CD4-positive, alpha-beta memory T cell (primary cell): Measurements from ENCODE around the gene NLRP1. TPM values are rescaled to one million over a fixed set of nuclear protein-coding genes. Genes with fewer than 3 reads are reported as not detected.
A peak's percentile ranks its signal among the peaks of the same experiment; 100 is the strongest.

Experiments
- CTCF ChIA-PET: fragments of 350-600 bp; sonication (Branson Sonifier 250); formaldehyde crosslinking; loops from one replicate; lab custom pipeline; 2021; ENCODE audit warnings: inconsistent platforms; ENCODE audit not compliant: partially characterized antibody; lab: Charles Lee
- POLR2A ChIA-PET: fragments of 350-600 bp; sonication (Branson Sonifier 250); formaldehyde crosslinking; loops from one replicate; lab custom pipeline; 2021; ENCODE audit not compliant: partially characterized antibody; lab: Charles Lee
- DNase-seq, 5 donors: peaks; one replicate each; pipeline versions ENCODE4 v3.0.0 to v3.0.0-alpha.2; 2020 to 2022; ENCODE audit warnings: mixed read lengths in 1 of 5
- H3K27ac ChIP-seq: one replicate; pipeline ENCODE4 v1.7.0; 2013; ENCODE audit warnings: low read depth, low read length
- H3K27me3 ChIP-seq: 2 replicates; pipeline ENCODE4 v1.7.0; 2013; ENCODE audit warnings: mild to moderate bottlenecking, low read length, moderate library complexity; ENCODE audit not compliant: insufficient read depth
- H3K36me3 ChIP-seq: 2 replicates; pipeline ENCODE4 v1.7.0; 2013; ENCODE audit warnings: mild to moderate bottlenecking, low read length, moderate library complexity; ENCODE audit not compliant: insufficient read depth
- H3K4me1 ChIP-seq: 2 replicates; pipeline ENCODE4 v1.7.0; 2013; ENCODE audit warnings: mild to moderate bottlenecking, low read length, moderate library complexity; ENCODE audit not compliant: insufficient read depth
- H3K4me3 ChIP-seq, 2 donors: one replicate each; pipeline ENCODE4 v1.7.0; 2013; ENCODE audit warnings: low read length in 2 of 2, mild to moderate bottlenecking in 1 of 2
- H3K9me3 ChIP-seq, 2 donors: one replicate each; pipeline ENCODE4 v1.7.0; 2013; ENCODE audit warnings: low read length in 2 of 2, control low read depth in 1 of 2; ENCODE audit not compliant: control insufficient read depth in 1 of 2
- H3K27ac Mint-ChIP-seq, 7 donors: one replicate each; pipeline ENCODE4 v1.8.0; 2020 to 2021; ENCODE audit warnings: mixed read lengths in 7 of 7, mild to moderate bottlenecking in 6 of 7, inconsistent platforms in 3 of 7, moderate library complexity in 3 of 7
- H3K27me3 Mint-ChIP-seq, 2 donors: one replicate each; pipeline ENCODE4 v1.8.0; 2020 to 2021; ENCODE audit warnings: mixed read lengths in 2 of 2
- H3K36me3 Mint-ChIP-seq, 2 donors: one replicate each; pipeline ENCODE4 v1.8.0; 2020 to 2021; ENCODE audit warnings: mixed read lengths in 2 of 2, inconsistent platforms in 1 of 2, mild to moderate bottlenecking in 1 of 2
- H3K4me1 Mint-ChIP-seq, 4 donors: one replicate each; pipeline ENCODE4 v1.8.0; 2020 to 2021; ENCODE audit warnings: mixed read lengths in 4 of 4, mild to moderate bottlenecking in 1 of 4
- H3K4me3 Mint-ChIP-seq, 8 donors: one replicate each; pipeline ENCODE4 v1.8.0; 2020 to 2021; ENCODE audit warnings: mixed read lengths in 8 of 8, mild to moderate bottlenecking in 7 of 8, moderate library complexity in 6 of 8, inconsistent platforms in 3 of 8
- H3K9me3 Mint-ChIP-seq, 8 donors: one replicate each; pipeline ENCODE4 v1.8.0; 2020 to 2021; ENCODE audit warnings: mixed read lengths in 8 of 8, mild to moderate bottlenecking in 5 of 8, inconsistent platforms in 3 of 8, moderate library complexity in 1 of 8
- intact Hi-C: fragments of 100-400 bp; cut with micrococcal nuclease; formaldehyde crosslinking; loops from one replicate; pipeline ENCODE4 v1.15.1; 2023
- polyA plus RNA-seq, 2 donors: library from polyadenylated mRNA; unstranded; fragments of 300-500 nt; fragmentation: Illumina TruSeq; gene quantifications; one replicate each; pipeline ENCODE4 v1.2.3, GENCODE V29; 2021
- total RNA-seq, 2 experiments: library from RNA; stranded (reverse); gene quantifications; one replicate each; pipeline ENCODE4 v1.2.3, GENCODE V29; 2021

NLRP1 gene
- total and polyA plus RNA-seq, 4 experiments from 2014 or later, result 9.7 to 292 (median 160) TPM

GRCh38 chr17:5526821-5527598, 57.3 kb downstream of the NLRP1 start:
- no peaks in the 10 kb centered on the region for H3K27me3 Mint-ChIP-seq
- ChIA-PET CTCF (no interaction called here), POLR2A (interaction anchor here (1.5 kb wide), 1 partner anchor 26 kb away, joined by 5 read pairs; a partner anchor contains a TSS)
- no peak for DNase-seq
- intact Hi-C loops, result no loop called here
- Histone ChIP-seq H3K27ac (no peak overlapping the region), H3K4me1 (no peaks in the 10 kb centered on the region), H3K36me3 (peaks cover 74% of the 10 kb centered on the region), H3K9me3 (no peaks in the 10 kb centered on the region), H3K27me3 (no peaks in the 10 kb centered on the region), H3K4me3 (no peak overlapping the region)
- H3K4me1 Mint-ChIP-seq, result peaks cover 0 to 6% (median under 1%) of the 10 kb centered on the region in 4 donors
- peaks cover 61 to 93% of the 10 kb centered on the region in 2 donors for H3K36me3 Mint-ChIP-seq
- no peaks in the 10 kb centered on the region for H3K9me3 Mint-ChIP-seq
- H3K4me3 Mint-ChIP-seq, result no peak overlapping the region
- H3K27ac Mint-ChIP-seq, result peak overlapping the region in 3 of 7 donors; percentile 17 to 60 (median 60)

GRCh38 chr17:5523249-5523648, 61.1 kb downstream of the NLRP1 start:
- Histone ChIP-seq H3K4me1 (no peaks in the 10 kb centered on the region), H3K9me3 (no peaks in the 10 kb centered on the region), H3K36me3 (peaks cover 61% of the 10 kb centered on the region), H3K27me3 (no peaks in the 10 kb centered on the region), H3K27ac (no peak overlapping the region), H3K4me3 (no peak overlapping the region)
- DNase-seq, result no peak
- Mint-ChIP-seq H3K9me3 (no peaks in the 10 kb centered on the region), H3K36me3 (peaks cover 48 to 80% of the 10 kb centered on the region in 2 donors), H3K27me3 (no peaks in the 10 kb centered on the region), H3K4me1 (peaks cover 0 to 4% (median under 1%) of the 10 kb centered on the region in 4 donors), H3K27ac (peak overlapping the region in 4 of 7 donors; percentile 15 to 40 (median 30)), H3K4me3 (no peak overlapping the region)
- ChIA-PET POLR2A (interaction anchor here (1.2 kb wide), 1 partner anchor 10 kb away, joined by 3 read pairs; no protein-coding TSS in a partner anchor), CTCF (no interaction called here)
- intact Hi-C loops, result no loop called here

- Mint-ChIP-seq H3K27me3 (no peaks in the 10 kb centered on the region), H3K36me3 (peaks cover 54 to 82% of the 10 kb centered on the region in 2 donors), H3K4me1 (peaks cover 0 to 4% (median under 1%) of the 10 kb centered on the region in 4 donors), H3K27ac (peak overlapping the region in 2 of 7 donors; percentile 38 to 64), H3K4me3 (no peak overlapping the region), H3K9me3 (no peaks in the 10 kb centered on the region)
- intact Hi-C loops, result no loop called here
- H3K27me3 ChIP-seq, result no peaks in the 10 kb centered on the region
- H3K36me3 ChIP-seq, result peaks cover 53% of the 10 kb centered on the region
- no peak for DNase-seq
- no peaks in the 10 kb centered on the region for H3K9me3 ChIP-seq
- CTCF ChIA-PET, result no interaction called here
- H3K4me1 ChIP-seq, result no peaks in the 10 kb centered on the region
- POLR2A ChIA-PET, result interaction anchor here (1.2 kb wide), 1 partner anchor 11 kb away, joined by 3 read pairs; no protein-coding TSS in a partner anchor
- no peak overlapping the region for H3K27ac ChIP-seq
- no peak overlapping the region for H3K4me3 ChIP-seq
Observed at GRCh38 chr17:5522476-5522875, 61.8 kb downstream of the NLRP1 start.

DNA sequence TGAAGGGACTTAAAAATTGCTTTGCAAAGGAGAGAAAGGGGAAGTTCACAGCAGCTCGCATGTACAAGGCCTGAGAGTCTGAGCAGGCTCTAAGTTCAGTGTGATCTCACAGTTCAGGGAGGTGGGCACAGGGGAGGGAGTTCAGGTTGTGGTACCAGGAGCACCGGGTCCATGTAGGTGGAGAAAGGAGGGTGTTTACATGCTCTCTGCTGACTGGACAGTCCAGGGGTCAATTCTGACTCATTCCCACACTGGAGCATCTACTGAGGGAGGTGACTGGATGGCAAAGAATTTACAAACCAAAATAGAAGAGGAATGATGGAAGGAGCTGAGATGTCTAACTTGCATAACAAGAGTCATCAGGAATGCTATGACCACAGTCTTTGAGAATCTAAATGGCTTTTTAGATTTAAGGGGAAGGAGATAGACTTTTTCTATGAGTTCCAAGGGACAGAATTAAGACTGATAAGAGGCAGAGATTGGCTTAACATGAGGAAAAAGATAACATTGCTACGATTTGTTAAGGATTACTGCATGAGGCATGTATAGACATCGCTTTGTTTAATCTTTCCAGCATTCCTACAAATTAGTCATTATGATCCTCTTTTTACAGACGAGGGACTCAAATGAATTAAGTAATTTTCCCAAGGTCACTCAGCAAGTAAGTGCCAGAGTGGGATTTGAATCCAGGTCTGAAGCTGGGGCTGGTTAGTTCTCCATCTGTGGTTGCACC, 68.1 kb downstream of the NLRP1 start:
- Histone ChIP-seq H3K27ac (no peak overlapping the region), H3K27me3 (no peaks in the 10 kb centered on the region), H3K4me3 (no peak overlapping the region), H3K9me3 (no peaks in the 10 kb centered on the region), H3K4me1 (peaks cover 19% of the 10 kb centered on the region), H3K36me3 (peaks cover 40% of the 10 kb centered on the region)
- no peak for DNase-seq
- ChIA-PET POLR2A (interaction anchor here (1.1 kb wide), 2 partner anchors 30 to 68 kb away, joined by 3 to 4 read pairs; partner anchors contain the start of genes DERL2, MIS12 and NLRP1), CTCF (no interaction called here)
- H3K27ac Mint-ChIP-seq, result peak overlapping the region in 4 of 7 donors; percentile 23 to 89 (median 67)
- no peak overlapping the region for H3K4me3 Mint-ChIP-seq
- H3K36me3 Mint-ChIP-seq, result peaks cover 68% of the 10 kb centered on the region in 2 donors
- H3K27me3 Mint-ChIP-seq, result no peaks in the 10 kb centered on the region
- intact Hi-C loops, result no loop called here
- H3K9me3 Mint-ChIP-seq, result no peaks in the 10 kb centered on the region
- peaks cover 25 to 47% (median 36%) of the 10 kb centered on the region in 4 donors for H3K4me1 Mint-ChIP-seq

DNA sequence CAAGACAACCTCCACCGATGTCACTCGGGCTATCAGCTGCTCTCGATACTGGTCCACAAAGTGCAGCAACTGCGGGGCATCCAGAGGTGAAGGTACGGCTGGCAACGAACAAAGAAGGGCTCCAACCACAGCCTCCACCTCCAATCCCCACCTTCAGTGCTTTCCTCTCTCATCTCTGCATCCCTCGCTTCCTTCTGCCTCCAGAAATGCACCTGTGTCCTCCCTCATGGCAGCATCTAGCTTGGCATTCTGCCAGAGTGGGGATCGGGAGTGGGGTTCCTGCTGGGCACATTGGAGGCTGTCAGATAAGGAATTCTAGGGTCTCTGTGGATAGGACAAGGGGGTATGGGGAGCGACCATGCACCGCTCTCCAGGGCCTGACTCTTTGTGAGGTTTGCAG, 69.3 kb downstream of the NLRP1 start:
- Histone ChIP-seq H3K9me3 (no peaks in the 10 kb centered on the region), H3K4me1 (peaks cover 19% of the 10 kb centered on the region), H3K4me3 (no peak overlapping the region), H3K27ac (no peak overlapping the region), H3K27me3 (no peaks in the 10 kb centered on the region), H3K36me3 (peaks cover 31% of the 10 kb centered on the region)
- Mint-ChIP-seq H3K36me3 (peaks cover 60% of the 10 kb centered on the region in 2 donors), H3K9me3 (no peaks in the 10 kb centered on the region), H3K27me3 (no peaks in the 10 kb centered on the region), H3K27ac (peak overlapping the region in 2 of 7 donors; percentile 29 to 68), H3K4me1 (peaks cover 25 to 45% (median 35%) of the 10 kb centered on the region in 4 donors), H3K4me3 (no peak overlapping the region)
- ChIA-PET POLR2A (no interaction called here), CTCF (no interaction called here)
- intact Hi-C loops, result no loop called here
- no peak for DNase-seq

GRCh38 chr17:5513628-5514027, 70.7 kb downstream of the NLRP1 start:
- Histone ChIP-seq H3K27me3 (no peaks in the 10 kb centered on the region), H3K4me1 (peaks cover 19% of the 10 kb centered on the region), H3K27ac (no peak overlapping the region), H3K4me3 (no peak overlapping the region), H3K36me3 (peaks cover 31% of the 10 kb centered on the region), H3K9me3 (no peaks in the 10 kb centered on the region)
- ChIA-PET POLR2A (interaction anchor here (1.0 to 1.7 kb wide), 2 partner anchors 14 to 27 kb away, joined by 3 to 6 read pairs; partner anchors contain the start of genes DERL2 and MIS12), CTCF (no interaction called here)
- H3K27me3 Mint-ChIP-seq, result no peaks in the 10 kb centered on the region
- DNase-seq, result peak in 4 of 5 donors; percentile 39 to 61 (median 52)
- H3K36me3 Mint-ChIP-seq, result peaks cover 57 to 60% of the 10 kb centered on the region in 2 donors
- H3K4me3 Mint-ChIP-seq, result peak overlapping the region in 7 of 8 donors; percentile 2 to 75 (median 21)
- peaks cover 25 to 46% (median 35%) of the 10 kb centered on the region in 4 donors for H3K4me1 Mint-ChIP-seq
- H3K27ac Mint-ChIP-seq, result peak overlapping the region in 6 of 7 donors; percentile 2 to 80 (median 69)
- intact Hi-C loops, result no loop called here
- H3K9me3 Mint-ChIP-seq, result no peaks in the 10 kb centered on the region
